ENCODE measurements around the gene SUPV3L1.
A peak's percentile ranks its signal among the peaks of the same experiment; 100 is the strongest.

The SUPV3L1 gene

GRCh38 chr10:69202332-69202731 lies 22.3 kb downstream of the SUPV3L1 start:
- DNase-seq (ENCODE audit: low read depth) = no peak

GRCh38 chr10:69208761-69209160 lies 28.7 kb downstream of the SUPV3L1 start:
- no peak for DNase-seq (ENCODE audit: low read depth)

GRCh38 chr10:69209787-69210484 lies 29.9 kb downstream of the SUPV3L1 start:
- DNase-seq (ENCODE audit: low read depth) = no peak

GRCh38 chr10:69211104-69211503 lies 31.1 kb downstream of the SUPV3L1 start:
- no peak for DNase-seq (ENCODE audit: low read depth)

GRCh38 chr10:69211524-69211923 lies 31.5 kb downstream of the SUPV3L1 start:
- DNase-seq (ENCODE audit: low read depth) = no peak

GRCh38 chr10:69213591-69214311 lies 33.7 kb downstream of the SUPV3L1 start:
- no peak for DNase-seq (ENCODE audit: low read depth)

- DNase-seq (ENCODE audit: low read depth) = no peak
Measured at GRCh38 chr10:69214666-69215131, 34.7 kb downstream of the SUPV3L1 start.

GRCh38 chr10:69215405-69216171 lies 35.6 kb downstream of the SUPV3L1 start:
- peak; percentile 28 for DNase-seq (ENCODE audit: low read depth)

GRCh38 chr10:69216577-69217118 lies 36.6 kb downstream of the SUPV3L1 start:
- no peak for DNase-seq (ENCODE audit: low read depth)

- peak; percentile 94 for DNase-seq (ENCODE audit: low read depth)
Measured at GRCh38 chr10:69217119-69217754, 37.2 kb downstream of the SUPV3L1 start.

- peak; percentile 63 for DNase-seq (ENCODE audit: low read depth)
Measured at GRCh38 chr10:69218831-69219230, 38.8 kb downstream of the SUPV3L1 start.

- DNase-seq (ENCODE audit: low read depth) = no peak
Measured at GRCh38 chr10:69220041-69220451, 40.0 kb downstream of the SUPV3L1 start, which contains the start of gene HKDC1. Gene HKDC1, plus strand, starts transcription at chr10:69220332. Its CDS starts 104 bp downstream, at chr10:69220436.

GRCh38 chr10:69220507-69220906 lies 40.5 kb downstream of the SUPV3L1 start:
- DNase-seq (ENCODE audit: low read depth) = no peak

GRCh38 chr10:69222157-69223027 lies 42.4 kb downstream of the SUPV3L1 start:
- DNase-seq (ENCODE audit: low read depth) = peak; percentile 61

GRCh38 chr10:69223028-69223342 lies 43.0 kb downstream of the SUPV3L1 start:
- no peak for DNase-seq (ENCODE audit: low read depth)

- peak; percentile 68 for DNase-seq (ENCODE audit: low read depth)
Measured at GRCh38 chr10:69224862-69225657, 45.0 kb downstream of the SUPV3L1 start.

- no peak for DNase-seq (ENCODE audit: low read depth)
Measured at GRCh38 chr10:69225681-69226080, 45.6 kb downstream of the SUPV3L1 start.

- no peak for DNase-seq (ENCODE audit: low read depth)
Measured at GRCh38 chr10:69226919-69227450, 47.0 kb downstream of the SUPV3L1 start.

GRCh38 chr10:69228151-69228550 lies 48.1 kb downstream of the SUPV3L1 start:
- DNase-seq (ENCODE audit: low read depth) = no peak

- DNase-seq (ENCODE audit: low read depth) = no peak
Measured at GRCh38 chr10:69229616-69229916, 49.5 kb downstream of the SUPV3L1 start.
